ENCODE data around the gene HOXC12. TPM values are rescaled to one million over a fixed set of nuclear protein-coding genes. Genes with fewer than 3 reads are reported as not detected.
A peak's percentile ranks its signal among the peaks of the same experiment; 100 is the strongest.

The HOXC12 gene
- total RNA-seq, 2 experiments from 2014 or later, result not detected

GRCh38 chr12:53986686-53987483, 32.2 kb downstream of the HOXC12 start:
- ChIA-PET CTCF (ENCODE audit: unreplicated experiment) (interaction anchor here (1.4 kb wide), 1 partner anchor 220 kb away, joined by 3 read pairs; no protein-coding TSS in a partner anchor), POLR2A (no interaction called here)
- Histone ChIP-seq H3K9me2 (ENCODE audit: insufficient read depth, low read length) (no peaks in the 10 kb centered on the region), H3K4me1 (ENCODE audit: insufficient read depth, low read length, poor library complexity, severe bottlenecking) (peaks cover 49% of the 10 kb centered on the region), H3K4me3 (ENCODE audit: low read depth, low read length, poor library complexity, severe bottlenecking) (no peak overlapping the region), H2AFZ (ENCODE audit: low read length) (no peak overlapping the region), H3K27ac (ENCODE audit: low read depth, low read length, poor library complexity, severe bottlenecking) (no peak overlapping the region), H4K20me1 (ENCODE audit: insufficient read depth, low read length) (no peaks in the 10 kb centered on the region), H3K9me3 (ENCODE audit: low read length) (no peaks in the 10 kb centered on the region), H3K36me3 (ENCODE audit: insufficient read depth, low read length) (no peaks in the 10 kb centered on the region), H3K4me2 (ENCODE audit: low read length) (no peak overlapping the region), H3K79me2 (ENCODE audit: insufficient read depth, low read depth, low read length) (no peaks in the 10 kb centered on the region)
- no peak for TF ChIP-seq CTCF (conservative IDR thresholded peaks at IDR 0.05; ENCODE audit: low read length)
- TF ChIP-seq EZH2phosphoT487 (IDR thresholded peaks at IDR 0.05; ENCODE audit: borderline replicate concordance, low read depth, low read length), result no peak
- intact Hi-C loops (cut with micrococcal nuclease; ENCODE audit: unreplicated experiment), result loop anchor here (10.0 kb wide), 2 partner anchors 192 to 282 kb away; no protein-coding TSS in a partner anchor
- no peak for DNase-seq (ENCODE audit: low spot score)
- no TSS peak for BruUV-seq (replicated peaks)

- no peak overlapping the region for H3K4me3 ChIP-seq (ENCODE audit: low read depth, low read length, poor library complexity, severe bottlenecking)
- TF ChIP-seq EZH2phosphoT487 (IDR thresholded peaks at IDR 0.05; ENCODE audit: borderline replicate concordance, low read depth, low read length), result peak; percentile 64; the same call in 1 of the 2 replicates
- TF ChIP-seq CTCF (conservative IDR thresholded peaks at IDR 0.05; ENCODE audit: low read length), result no peak
- POLR2A ChIA-PET, result interaction anchor here (0.6 to 0.7 kb wide), 3 partner anchors 30 to 175 kb away, joined by 3 read pairs; no protein-coding TSS in a partner anchor
- H3K9me2 ChIP-seq (ENCODE audit: insufficient read depth, low read length), result no peaks in the 10 kb centered on the region
- H3K9me3 ChIP-seq (ENCODE audit: low read length), result no peaks in the 10 kb centered on the region
- no peaks in the 10 kb centered on the region for H3K36me3 ChIP-seq (ENCODE audit: insufficient read depth, low read length)
- H3K27ac ChIP-seq (ENCODE audit: low read depth, low read length, poor library complexity, severe bottlenecking), result no peak overlapping the region
- intact Hi-C loops (cut with micrococcal nuclease; ENCODE audit: unreplicated experiment), result loop anchor here (2.0 to 10.0 kb wide), 3 partner anchors 193 to 283 kb away; no protein-coding TSS in a partner anchor
- BruUV-seq (replicated peaks), result no TSS peak
- no peak overlapping the region for H2AFZ ChIP-seq (ENCODE audit: low read length)
- CTCF ChIA-PET (ENCODE audit: unreplicated experiment), result interaction anchor here (0.6 to 1.4 kb wide), 3 partner anchors 219 to 231 kb away, joined by 3 read pairs; no protein-coding TSS in a partner anchor
- DNase-seq (ENCODE audit: low spot score), result no peak
- peaks cover 49% of the 10 kb centered on the region for H3K4me1 ChIP-seq (ENCODE audit: insufficient read depth, low read length, poor library complexity, severe bottlenecking)
- no peak overlapping the region for H3K4me2 ChIP-seq (ENCODE audit: low read length)
- no peaks in the 10 kb centered on the region for H3K79me2 ChIP-seq (ENCODE audit: insufficient read depth, low read depth, low read length)
- no peaks in the 10 kb centered on the region for H4K20me1 ChIP-seq (ENCODE audit: insufficient read depth, low read length)
These were observed 33.1 kb downstream of the HOXC12 start for GRCh38 chr12:53987787-53988230.

Data from OCI-LY7 (cell line).